ENCODE measurements around the gene GTF2H3.
"Not testable (repeated sequence)": the region's sequence is repeated elsewhere in the genome, so short reads cannot be mapped to it uniquely, and the experiment has no call there.

Gene GTF2H3

DNA sequence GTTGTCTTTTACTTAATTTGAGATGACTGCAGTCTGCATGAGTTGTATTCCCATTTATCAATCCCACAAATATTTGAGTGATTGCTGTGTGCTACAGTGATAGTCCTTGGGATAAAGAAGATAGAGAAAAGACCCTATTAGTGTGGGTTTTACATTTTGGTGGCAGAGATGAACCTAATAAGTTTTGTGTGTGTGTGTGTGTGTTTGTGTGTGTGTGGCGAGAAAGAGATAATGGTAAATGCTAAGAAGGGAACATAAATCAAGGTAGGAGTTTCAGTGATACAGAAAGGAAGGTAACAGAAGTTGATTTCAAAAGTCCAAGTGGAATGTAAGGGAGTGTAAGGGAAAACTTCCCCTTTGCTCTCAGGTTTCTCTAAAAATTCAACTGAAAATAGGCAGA lies 34.3 kb upstream of the GTF2H3 start:
- no peak overlapping the region for H3K4me3 ChIP-seq (replicated peaks; ENCODE audit: low read depth, low read length)
- no peak for DNase-seq (ENCODE audit: extremely low read depth, insufficient read length)
- H3K27me3 ChIP-seq (replicated peaks; ENCODE audit: control insufficient read depth, insufficient read depth, low read length), result no peaks in the 10 kb centered on the region
- peaks cover 8% of the 10 kb centered on the region for H3K36me3 ChIP-seq (ENCODE audit: control insufficient read depth, insufficient read depth, low read length)
- no peak for TF ChIP-seq CTCF (IDR thresholded peaks at IDR 0.05; ENCODE audit: insufficient read depth, low read length, poor library complexity, severe bottlenecking)

DNA sequence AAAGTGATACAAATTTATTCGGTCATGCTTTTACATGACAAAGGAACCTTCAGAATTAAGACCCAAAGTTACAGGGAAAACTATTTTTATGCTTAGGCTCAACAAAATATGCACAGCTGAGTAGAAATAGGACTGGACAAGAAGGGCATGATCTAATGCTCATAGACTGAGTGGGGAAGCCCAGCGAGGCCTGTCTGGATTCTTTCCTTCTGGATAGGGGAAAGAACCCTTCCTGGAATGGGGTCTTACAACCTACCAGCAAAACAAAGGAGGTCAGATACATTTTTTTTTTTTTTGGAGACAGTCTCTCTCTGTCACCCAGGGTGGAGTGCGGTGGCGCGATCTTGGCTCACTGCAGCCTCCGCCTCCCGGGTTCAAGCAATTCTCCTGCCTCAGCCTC lies 33.9 kb upstream of the GTF2H3 start:
- no peak for TF ChIP-seq CTCF (IDR thresholded peaks at IDR 0.05; ENCODE audit: insufficient read depth, low read length, poor library complexity, severe bottlenecking)
- Histone ChIP-seq H3K36me3 (ENCODE audit: control insufficient read depth, insufficient read depth, low read length) (peaks cover 8% of the 10 kb centered on the region), H3K4me3 (replicated peaks; ENCODE audit: low read depth, low read length) (no peak overlapping the region)

GRCh38 chr12:123601602-123602489 lies 31.8 kb upstream of the GTF2H3 start, which contains the start of gene DDX55:
Gene DDX55, plus strand, starts transcription at chr12:123602099. Its CDS starts 50 bp downstream, at chr12:123602149.
- TF ChIP-seq CTCF (IDR thresholded peaks at IDR 0.05; ENCODE audit: insufficient read depth, low read length, poor library complexity, severe bottlenecking), result peak; percentile 42
- Histone ChIP-seq H3K4me3 (replicated peaks; ENCODE audit: low read depth, low read length) (peak within 1 kb of the TSS; percentile 99), H3K36me3 (ENCODE audit: control insufficient read depth, insufficient read depth, low read length) (peaks cover 10% of the 10 kb centered on the region), H3K27me3 (replicated peaks; ENCODE audit: control insufficient read depth, insufficient read depth, low read length) (no peaks in the 10 kb centered on the region)
- DNase-seq (ENCODE audit: extremely low read depth, insufficient read length), result peak; percentile 92

More for the DNA sequence above, 33.9 kb upstream of the GTF2H3 start:
- DNase-seq (ENCODE audit: extremely low read depth, insufficient read length), result no peak
- H3K27me3 ChIP-seq (replicated peaks; ENCODE audit: control insufficient read depth, insufficient read depth, low read length), result no peaks in the 10 kb centered on the region

- peaks cover 13% of the 10 kb centered on the region for H3K36me3 ChIP-seq (ENCODE audit: control insufficient read depth, insufficient read depth, low read length)
- DNase-seq (ENCODE audit: extremely low read depth, insufficient read length), result no peak
- H3K4me3 ChIP-seq (replicated peaks; ENCODE audit: low read depth, low read length), result peak overlapping the region; percentile 99
- TF ChIP-seq CTCF (IDR thresholded peaks at IDR 0.05; ENCODE audit: insufficient read depth, low read length, poor library complexity, severe bottlenecking), result no peak
- no peaks in the 10 kb centered on the region for H3K27me3 ChIP-seq (replicated peaks; ENCODE audit: control insufficient read depth, insufficient read depth, low read length)
Measured at GRCh38 chr12:123602651-123603195, 30.9 kb upstream of the GTF2H3 start.

GRCh38 chr12:123603495-123603894 lies 30.1 kb upstream of the GTF2H3 start:
- not testable (repeated sequence) for DNase-seq (ENCODE audit: extremely low read depth, insufficient read length); H3K27me3 ChIP-seq (replicated peaks; ENCODE audit: control insufficient read depth, insufficient read depth, low read length)
- H3K36me3 ChIP-seq (ENCODE audit: control insufficient read depth, insufficient read depth, low read length), result peaks cover 17% of the 10 kb centered on the region
- H3K4me3 ChIP-seq (replicated peaks; ENCODE audit: low read depth, low read length), result peak overlapping the region; percentile 14

DNA sequence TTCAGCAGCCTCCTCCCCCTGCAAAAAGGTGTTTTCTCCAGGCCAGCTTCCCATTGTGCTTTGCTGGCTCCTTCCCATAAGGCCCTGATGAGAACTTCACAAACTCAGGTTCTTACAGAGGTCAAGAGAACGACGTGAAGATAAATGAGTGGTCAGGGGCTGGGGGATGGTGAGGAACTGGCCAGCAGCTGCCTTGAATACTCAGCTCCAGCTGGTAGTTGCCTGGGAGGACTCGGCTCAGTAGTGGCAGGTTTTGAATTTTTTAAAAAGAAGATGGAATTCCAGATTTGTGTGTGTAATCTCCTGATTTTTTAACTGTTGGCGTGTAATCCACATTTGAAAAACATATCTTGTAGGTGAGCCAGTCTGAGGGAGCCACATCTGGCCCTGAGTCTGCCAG lies 25.9 kb upstream of the GTF2H3 start:
- no peak for DNase-seq (ENCODE audit: extremely low read depth, insufficient read length)
- Histone ChIP-seq H3K4me3 (replicated peaks; ENCODE audit: low read depth, low read length) (no peak overlapping the region), H3K27me3 (replicated peaks; ENCODE audit: control insufficient read depth, insufficient read depth, low read length) (no peaks in the 10 kb centered on the region), H3K36me3 (ENCODE audit: control insufficient read depth, insufficient read depth, low read length) (peaks cover 29% of the 10 kb centered on the region)
- no peak for TF ChIP-seq CTCF (IDR thresholded peaks at IDR 0.05; ENCODE audit: insufficient read depth, low read length, poor library complexity, severe bottlenecking)
